MM.1S (cell line): ENCODE data around the gene GPR17.

Source experiments
- DNase-seq: peaks from one replicate; pipeline ENCODE4 v3.0.0-alpha.2; 2015
- H2AFZ ChIP-seq: fragments of 300-600 bp; sonication (generic); 2 replicates; pipeline ENCODE4 v1.6.0; 2016; ENCODE audit warnings: antibody characterized with exemption, low read length
- H3F3A ChIP-seq: fragments of 300-600 bp; sonication (generic); 2 replicates; pipeline ENCODE4 v1.6.1; 2016; ENCODE audit warnings: mild to moderate bottlenecking, antibody characterized with exemption, low read length, moderate library complexity, mixed read lengths; ENCODE audit not compliant: insufficient read depth
- H3K27ac ChIP-seq: fragments of 300-600 bp; sonication (generic); 2 replicates; pipeline ENCODE4 v1.5.1; 2016; ENCODE audit warnings: mild to moderate bottlenecking, low read length
- H3K27me3 ChIP-seq: fragments of 300-600 bp; sonication (generic); replicated peaks from 2 replicates; pipeline ENCODE4 v1.6.0; 2016; ENCODE audit warnings: low read length; ENCODE audit not compliant: insufficient read depth
- H3K36me3 ChIP-seq: fragments of 300-600 bp; sonication (generic); replicated peaks from 2 replicates; pipeline ENCODE4 v1.6.1; 2016; ENCODE audit warnings: mild to moderate bottlenecking, low read length, mixed read lengths; ENCODE audit not compliant: insufficient read depth
- H3K4me1 ChIP-seq: fragments of 300-600 bp; sonication (generic); 2 replicates; pipeline ENCODE4 v1.6.1; 2016; ENCODE audit warnings: low read length, mixed read lengths
- H3K4me2 ChIP-seq: fragments of 300-600 bp; sonication (generic); 2 replicates; pipeline ENCODE4 v1.6.0; 2016; ENCODE audit warnings: low read depth, low read length
- H3K4me3 ChIP-seq: fragments of 300-600 bp; sonication (generic); 2 replicates; pipeline ENCODE4 v1.5.1; 2016; ENCODE audit warnings: low read length, mixed read lengths
- H3K79me2 ChIP-seq: fragments of 300-600 bp; sonication (generic); 2 replicates; pipeline ENCODE4 v1.6.1; 2016; ENCODE audit warnings: mixed run types, low read length, mixed read lengths
- H3K9ac ChIP-seq: fragments of 300-600 bp; sonication (generic); 2 replicates; pipeline ENCODE4 v1.6.1; 2016; ENCODE audit warnings: low read length, mixed read lengths
- H3K9me2 ChIP-seq: fragments of 300-600 bp; sonication (generic); replicated peaks from 2 replicates; pipeline ENCODE4 v1.6.1; 2016; ENCODE audit warnings: mild to moderate bottlenecking, low read length, mixed read lengths; ENCODE audit not compliant: insufficient read depth
- H3K9me3 ChIP-seq: fragments of 300-600 bp; sonication (generic); replicated peaks from 2 replicates; pipeline ENCODE4 v1.6.1; 2016; ENCODE audit warnings: mild to moderate bottlenecking, low read length, mixed read lengths; ENCODE audit not compliant: insufficient read depth
- H4K20me1 ChIP-seq: fragments of 300-600 bp; sonication (generic); 2 replicates; pipeline ENCODE4 v1.6.1; 2016; ENCODE audit warnings: mild to moderate bottlenecking, low read length, moderate library complexity, mixed read lengths; ENCODE audit not compliant: insufficient read depth
- CTCF ChIP-seq: fragments of 300-600 bp; sonication (generic); IDR thresholded peaks from 2 replicates; pipeline ENCODE4 v1.5.1; 2016; ENCODE audit warnings: antibody characterized with exemption, low read length, mixed read lengths
- EZH2 ChIP-seq: fragments of 300-600 bp; sonication (generic); optimal IDR thresholded peaks from 2 replicates; pipeline ENCODE3; 2017; ENCODE audit warnings: low read depth, mild to moderate bottlenecking, antibody characterized with exemption, low read length, mixed read lengths
- EZH2phosphoT487 ChIP-seq: fragments of 300-600 bp; sonication (generic); IDR thresholded peaks from 2 replicates; pipeline ENCODE4 v1.6.1; 2018; ENCODE audit warnings: antibody characterized with exemption, low read length

Gene GPR17

GRCh38 chr2:127610561-127610960 is 35.4 kb upstream of the GPR17 start:
- Histone ChIP-seq H3K9me2 (no peaks in the 10 kb centered on the region), H3K4me2 (no peak overlapping the region)

GRCh38 chr2:127611076-127611925 is 34.7 kb upstream of the GPR17 start:
- TF ChIP-seq EZH2phosphoT487 (no peak), CTCF (no peak), EZH2 (no peak)
- H3K9me3 ChIP-seq, result no peaks in the 10 kb centered on the region
- H3K9me2 ChIP-seq, result no peaks in the 10 kb centered on the region
- H4K20me1 ChIP-seq, result no peaks in the 10 kb centered on the region
- H3K27ac ChIP-seq, result no peak overlapping the region
- H3K79me2 ChIP-seq, result no peaks in the 10 kb centered on the region
- no peaks in the 10 kb centered on the region for H3K4me1 ChIP-seq
- H3F3A ChIP-seq, result no peaks in the 10 kb centered on the region
- H3K9ac ChIP-seq, result no peak overlapping the region
- H3K36me3 ChIP-seq, result no peaks in the 10 kb centered on the region
- H3K4me3 ChIP-seq, result no peak overlapping the region
- no peak overlapping the region for H3K4me2 ChIP-seq
- peaks cover 30% of the 10 kb centered on the region for H3K27me3 ChIP-seq
- no peak for DNase-seq
- no peak overlapping the region for H2AFZ ChIP-seq

More at GRCh38 chr2:127610561-127610960, 35.4 kb upstream of the GPR17 start:
- H4K20me1 ChIP-seq, result no peaks in the 10 kb centered on the region
- H3K4me3 ChIP-seq, result no peak overlapping the region
- no peak overlapping the region for H3K27ac ChIP-seq
- no peak overlapping the region for H2AFZ ChIP-seq
- TF ChIP-seq CTCF (no peak), EZH2phosphoT487 (no peak), EZH2 (no peak)
- H3K36me3 ChIP-seq, result no peaks in the 10 kb centered on the region
- no peaks in the 10 kb centered on the region for H3K79me2 ChIP-seq
- no peak overlapping the region for H3K9ac ChIP-seq
- DNase-seq, result no peak
- H3K27me3 ChIP-seq, result peaks cover 25% of the 10 kb centered on the region
- no peaks in the 10 kb centered on the region for H3F3A ChIP-seq
- no peaks in the 10 kb centered on the region for H3K9me3 ChIP-seq
- H3K4me1 ChIP-seq, result no peaks in the 10 kb centered on the region

- Histone ChIP-seq H3K4me1 (no peaks in the 10 kb centered on the region), H3K27me3 (peaks cover 35% of the 10 kb centered on the region), H3K9me2 (no peaks in the 10 kb centered on the region), H3K4me3 (no peak overlapping the region), H4K20me1 (no peaks in the 10 kb centered on the region), H3K4me2 (no peak overlapping the region), H2AFZ (no peak overlapping the region), H3K9me3 (no peaks in the 10 kb centered on the region), H3K36me3 (no peaks in the 10 kb centered on the region), H3K27ac (no peak overlapping the region), H3F3A (no peaks in the 10 kb centered on the region), H3K79me2 (no peaks in the 10 kb centered on the region), H3K9ac (no peak overlapping the region)
- DNase-seq, result no peak
- no peak for TF ChIP-seq EZH2phosphoT487
Measured at GRCh38 chr2:127612111-127612822, 33.7 kb upstream of the GPR17 start.
